ENCODE measurements around the gene GNPDA1. TPM values are rescaled to one million over a fixed set of nuclear protein-coding genes. Genes with fewer than 3 reads are reported as not detected.

The GNPDA1 gene
- total and polyA plus RNA-seq, 2 donors, result 32.9 to 39.4 TPM

GRCh38 chr5:142032747-142033631, 20.2 kb upstream of the GNPDA1 start:
- 89% methylated on average over 19 of the region's 19 CpGs for WGBS
- no peak for DNase-seq (ENCODE audit: low read depth in 6 of 9, low spot score in 9 of 9)
- H3K4me1 ChIP-seq (ENCODE audit: control insufficient read depth in 2 of 2, insufficient read depth in 2 of 2, low read length in 2 of 2), result no peaks in the 10 kb centered on the region
- H3K27me3 ChIP-seq (ENCODE audit: control insufficient read depth in 2 of 2, insufficient read depth in 1 of 2, low read length in 1 of 2), result peaks cover 0 to 9% of the 10 kb centered on the region in 2 donors
- H3K27ac ChIP-seq (ENCODE audit: low read depth in 1 of 2, low read length in 1 of 2), result no peak overlapping the region
- H3K9me3 ChIP-seq (ENCODE audit: control insufficient read depth in 2 of 2, insufficient read depth in 1 of 2, low read length in 1 of 2), result no peaks in the 10 kb centered on the region
- H3K36me3 ChIP-seq (ENCODE audit: control insufficient read depth in 2 of 2, insufficient read depth in 2 of 2, low read length in 1 of 2), result no peaks in the 10 kb centered on the region
- H3K4me3 ChIP-seq (ENCODE audit: low read length in 2 of 2), result no peak overlapping the region

- 99% methylated on average over 2 of the region's 2 CpGs for WGBS
- no peak for DNase-seq (ENCODE audit: low read depth in 6 of 9, low spot score in 9 of 9)
- Histone ChIP-seq H3K36me3 (ENCODE audit: control insufficient read depth in 2 of 2, insufficient read depth in 2 of 2, low read length in 1 of 2) (no peaks in the 10 kb centered on the region), H3K4me3 (ENCODE audit: low read length in 2 of 2) (no peak overlapping the region), H3K9me3 (ENCODE audit: control insufficient read depth in 2 of 2, insufficient read depth in 1 of 2, low read length in 1 of 2) (no peaks in the 10 kb centered on the region), H3K4me1 (ENCODE audit: control insufficient read depth in 2 of 2, insufficient read depth in 2 of 2, low read length in 2 of 2) (no peaks in the 10 kb centered on the region), H3K27ac (ENCODE audit: low read depth in 1 of 2, low read length in 1 of 2) (no peak overlapping the region), H3K27me3 (ENCODE audit: control insufficient read depth in 2 of 2, insufficient read depth in 1 of 2, low read length in 1 of 2) (peaks cover 0 to 9% of the 10 kb centered on the region in 2 donors)
Observed at GRCh38 chr5:142032150-142032549, 19.3 kb upstream of the GNPDA1 start.

- Histone ChIP-seq H3K36me3 (ENCODE audit: control insufficient read depth in 2 of 2, insufficient read depth in 2 of 2, low read length in 1 of 2) (no peaks in the 10 kb centered on the region), H3K27ac (ENCODE audit: low read depth in 1 of 2, low read length in 1 of 2) (no peak overlapping the region), H3K4me3 (ENCODE audit: low read length in 2 of 2) (no peak overlapping the region), H3K27me3 (ENCODE audit: control insufficient read depth in 2 of 2, insufficient read depth in 1 of 2, low read length in 1 of 2) (peaks cover 0 to 4% of the 10 kb centered on the region in 2 donors), H3K4me1 (ENCODE audit: control insufficient read depth in 2 of 2, insufficient read depth in 2 of 2, low read length in 2 of 2) (no peaks in the 10 kb centered on the region), H3K9me3 (ENCODE audit: control insufficient read depth in 2 of 2, insufficient read depth in 1 of 2, low read length in 1 of 2) (no peaks in the 10 kb centered on the region)
- WGBS, result 80% methylated on average over 8 of the region's 8 CpGs
- DNase-seq (ENCODE audit: low read depth in 6 of 9, low spot score in 9 of 9), result no peak
Observed at GRCh38 chr5:142025637-142026036, 12.8 kb upstream of the GNPDA1 start.

- peaks cover 0 to 2% of the 10 kb centered on the region in 2 donors for H3K27me3 ChIP-seq (ENCODE audit: control insufficient read depth in 2 of 2, insufficient read depth in 1 of 2, low read length in 1 of 2)
- H3K4me3 ChIP-seq (ENCODE audit: low read length in 2 of 2), result peak overlapping the region; percentile 48 to 59
- H3K27ac ChIP-seq (ENCODE audit: low read depth in 1 of 2, low read length in 1 of 2), result peak overlapping the region; percentile 79 to 97
- H3K4me1 ChIP-seq (ENCODE audit: control insufficient read depth in 2 of 2, insufficient read depth in 2 of 2, low read length in 2 of 2), result no peaks in the 10 kb centered on the region
- peak in 8 of 9 donors; percentile 69 to 91 (median 82) for DNase-seq (ENCODE audit: low read depth in 6 of 9, low spot score in 9 of 9)
- 1% methylated on average over 26 of the region's 26 CpGs for WGBS
- H3K9me3 ChIP-seq (ENCODE audit: control insufficient read depth in 2 of 2, insufficient read depth in 1 of 2, low read length in 1 of 2), result no peaks in the 10 kb centered on the region
- H3K36me3 ChIP-seq (ENCODE audit: control insufficient read depth in 2 of 2, insufficient read depth in 2 of 2, low read length in 1 of 2), result no peaks in the 10 kb centered on the region
Observed at GRCh38 chr5:142024771-142025304, 12.0 kb upstream of the GNPDA1 start.

- Histone ChIP-seq H3K27ac (ENCODE audit: low read depth in 1 of 2, low read length in 1 of 2) (no peak overlapping the region), H3K4me1 (ENCODE audit: control insufficient read depth in 2 of 2, insufficient read depth in 2 of 2, low read length in 2 of 2) (no peaks in the 10 kb centered on the region), H3K9me3 (ENCODE audit: control insufficient read depth in 2 of 2, insufficient read depth in 1 of 2, low read length in 1 of 2) (no peaks in the 10 kb centered on the region), H3K27me3 (ENCODE audit: control insufficient read depth in 2 of 2, insufficient read depth in 1 of 2, low read length in 1 of 2) (no peaks in the 10 kb centered on the region), H3K36me3 (ENCODE audit: control insufficient read depth in 2 of 2, insufficient read depth in 2 of 2, low read length in 1 of 2) (no peaks in the 10 kb centered on the region), H3K4me3 (ENCODE audit: low read length in 2 of 2) (no peak overlapping the region)
- 94% methylated on average over 6 of the region's 6 CpGs for WGBS
- no peak for DNase-seq (ENCODE audit: low read depth in 6 of 9, low spot score in 9 of 9)
Observed at GRCh38 chr5:142023836-142024235, 11.0 kb upstream of the GNPDA1 start.

- Histone ChIP-seq H3K9me3 (ENCODE audit: control insufficient read depth in 2 of 2, insufficient read depth in 1 of 2, low read length in 1 of 2) (no peaks in the 10 kb centered on the region), H3K36me3 (ENCODE audit: control insufficient read depth in 2 of 2, insufficient read depth in 2 of 2, low read length in 1 of 2) (no peaks in the 10 kb centered on the region), H3K27me3 (ENCODE audit: control insufficient read depth in 2 of 2, insufficient read depth in 1 of 2, low read length in 1 of 2) (no peaks in the 10 kb centered on the region), H3K4me1 (ENCODE audit: control insufficient read depth in 2 of 2, insufficient read depth in 2 of 2, low read length in 2 of 2) (peaks cover 13 to 17% of the 10 kb centered on the region in 2 donors), H3K4me3 (ENCODE audit: low read length in 2 of 2) (no peak overlapping the region), H3K27ac (ENCODE audit: low read depth in 1 of 2, low read length in 1 of 2) (no peak overlapping the region)
- DNase-seq (ENCODE audit: low read depth in 6 of 9, low spot score in 9 of 9), result no peak
- WGBS, result 97% methylated on average over 1 of the region's 1 CpG
Observed at GRCh38 chr5:142020122-142020659, 7.4 kb upstream of the GNPDA1 start.

- Histone ChIP-seq H3K9me3 (ENCODE audit: control insufficient read depth in 2 of 2, insufficient read depth in 1 of 2, low read length in 1 of 2) (no peaks in the 10 kb centered on the region), H3K27ac (ENCODE audit: low read depth in 1 of 2, low read length in 1 of 2) (no peak overlapping the region), H3K36me3 (ENCODE audit: control insufficient read depth in 2 of 2, insufficient read depth in 2 of 2, low read length in 1 of 2) (no peaks in the 10 kb centered on the region), H3K27me3 (ENCODE audit: control insufficient read depth in 2 of 2, insufficient read depth in 1 of 2, low read length in 1 of 2) (no peaks in the 10 kb centered on the region), H3K4me3 (ENCODE audit: low read length in 2 of 2) (no peak overlapping the region), H3K4me1 (ENCODE audit: control insufficient read depth in 2 of 2, insufficient read depth in 2 of 2, low read length in 2 of 2) (peaks cover 14 to 27% of the 10 kb centered on the region in 2 donors)
- WGBS, result 92% methylated on average over 5 of the region's 5 CpGs
- DNase-seq (ENCODE audit: low read depth in 6 of 9, low spot score in 9 of 9), result no peak
Observed at GRCh38 chr5:142017832-142018427, 5.1 kb upstream of the GNPDA1 start.

GRCh38 chr5:142016556-142016955, 3.7 kb upstream of the GNPDA1 start:
- peaks cover 16 to 35% of the 10 kb centered on the region in 2 donors for H3K4me1 ChIP-seq (ENCODE audit: control insufficient read depth in 2 of 2, insufficient read depth in 2 of 2, low read length in 2 of 2)
- no peaks in the 10 kb centered on the region for H3K9me3 ChIP-seq (ENCODE audit: control insufficient read depth in 2 of 2, insufficient read depth in 1 of 2, low read length in 1 of 2)
- peak in 2 of 9 donors; percentile 29 to 52 for DNase-seq (ENCODE audit: low read depth in 6 of 9, low spot score in 9 of 9)
- H3K27me3 ChIP-seq (ENCODE audit: control insufficient read depth in 2 of 2, insufficient read depth in 1 of 2, low read length in 1 of 2), result no peaks in the 10 kb centered on the region
- WGBS, result 65% methylated on average over 4 of the region's 4 CpGs
- H3K4me3 ChIP-seq (ENCODE audit: low read length in 2 of 2), result no peak overlapping the region
- no peaks in the 10 kb centered on the region for H3K36me3 ChIP-seq (ENCODE audit: control insufficient read depth in 2 of 2, insufficient read depth in 2 of 2, low read length in 1 of 2)
- H3K27ac ChIP-seq (ENCODE audit: low read depth in 1 of 2, low read length in 1 of 2), result peak overlapping the region; percentile 65 to 86
